Measurements from ENCODE around the gene CCT2.
"Not testable (repeated sequence)": the region's sequence is repeated elsewhere in the genome, so short reads cannot be mapped to it uniquely, and the experiment has no call there.

Gene CCT2

GRCh38 chr12:69602954-69603353 lies 17.7 kb downstream of the CCT2 start:
- DNase-seq (ENCODE audit: low read depth) = no peak
- TF ChIP-seq, protein P1, sequence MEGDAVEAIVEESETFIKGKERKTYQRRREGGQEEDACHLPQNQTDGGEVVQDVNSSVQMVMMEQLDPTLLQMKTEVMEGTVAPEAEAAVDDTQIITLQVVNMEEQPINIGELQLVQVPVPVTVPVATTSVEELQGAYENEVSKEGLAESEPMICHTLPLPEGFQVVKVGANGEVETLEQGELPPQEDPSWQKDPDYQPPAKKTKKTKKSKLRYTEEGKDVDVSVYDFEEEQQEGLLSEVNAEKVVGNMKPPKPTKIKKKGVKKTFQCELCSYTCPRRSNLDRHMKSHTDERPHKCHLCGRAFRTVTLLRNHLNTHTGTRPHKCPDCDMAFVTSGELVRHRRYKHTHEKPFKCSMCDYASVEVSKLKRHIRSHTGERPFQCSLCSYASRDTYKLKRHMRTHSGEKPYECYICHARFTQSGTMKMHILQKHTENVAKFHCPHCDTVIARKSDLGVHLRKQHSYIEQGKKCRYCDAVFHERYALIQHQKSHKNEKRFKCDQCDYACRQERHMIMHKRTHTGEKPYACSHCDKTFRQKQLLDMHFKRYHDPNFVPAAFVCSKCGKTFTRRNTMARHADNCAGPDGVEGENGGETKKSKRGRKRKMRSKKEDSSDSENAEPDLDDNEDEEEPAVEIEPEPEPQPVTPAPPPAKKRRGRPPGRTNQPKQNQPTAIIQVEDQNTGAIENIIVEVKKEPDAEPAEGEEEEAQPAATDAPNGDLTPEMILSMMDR (conservative IDR thresholded peaks at IDR 0.05; ENCODE audit: low read depth, low read length) = peak; percentile 20
- no peak overlapping the region for H3K4me3 ChIP-seq (ENCODE audit: low read depth, low read length)

- not testable (repeated sequence) for H3K4me3 ChIP-seq (ENCODE audit: low read depth, low read length); DNase-seq (ENCODE audit: low read depth)
Measured at GRCh38 chr12:69603556-69603955, 18.3 kb downstream of the CCT2 start.

DNA sequence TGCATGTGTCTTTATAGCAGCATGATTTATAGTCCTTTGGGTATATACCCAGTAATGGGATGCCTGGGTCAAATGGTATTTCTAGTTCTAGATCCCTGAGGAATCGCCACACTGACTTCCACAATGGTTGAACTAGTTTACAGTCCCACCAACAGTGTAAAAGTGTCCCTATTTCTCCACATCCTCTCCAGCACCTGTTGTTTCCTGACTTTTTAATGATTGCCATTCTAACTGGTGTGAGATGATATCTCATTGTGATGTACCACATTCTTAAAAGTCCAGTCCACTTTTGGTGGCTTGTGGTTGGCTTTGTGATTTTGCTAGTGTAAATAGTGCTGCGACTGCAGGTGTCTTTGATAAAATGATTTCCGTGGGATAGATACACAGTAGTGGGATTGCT lies 19.0 kb downstream of the CCT2 start:
- H3K4me3 ChIP-seq (ENCODE audit: low read depth, low read length) = not testable (repeated sequence)

GRCh38 chr12:69608114-69608513 lies 22.9 kb downstream of the CCT2 start:
- no peak overlapping the region for H3K4me3 ChIP-seq (ENCODE audit: low read depth, low read length)
- peak; percentile 23 for DNase-seq (ENCODE audit: low read depth)
- TF ChIP-seq, protein P1 (conservative IDR thresholded peaks at IDR 0.05; ENCODE audit: low read depth, low read length) = no peak

More for the DNA sequence above, 19.0 kb downstream of the CCT2 start:
- DNase-seq (ENCODE audit: low read depth) = not testable (repeated sequence)

DNA sequence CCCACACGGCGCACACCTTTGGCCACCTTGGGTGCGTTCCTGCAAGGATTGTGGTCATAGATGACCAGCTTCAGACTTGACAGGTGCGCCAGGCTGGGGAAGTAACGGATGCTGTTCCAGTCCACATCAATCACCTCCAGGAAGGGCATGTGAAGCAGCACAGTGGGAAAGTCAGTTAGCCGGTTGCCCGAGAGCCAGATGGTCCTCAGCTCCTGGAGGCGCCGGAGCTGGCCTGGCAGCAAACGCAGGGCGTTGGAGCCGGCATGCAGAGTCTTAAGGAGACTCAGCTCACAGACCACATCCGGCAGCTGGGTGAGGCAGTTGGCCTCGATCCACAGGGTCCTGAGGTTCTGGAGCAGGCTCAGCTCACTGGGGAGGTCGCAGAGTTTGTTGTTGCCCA lies 24.9 kb downstream of the CCT2 start:
- TF ChIP-seq, protein P1 (conservative IDR thresholded peaks at IDR 0.05; ENCODE audit: low read depth, low read length) = no peak
- no peak for DNase-seq (ENCODE audit: low read depth)
- no peak overlapping the region for H3K4me3 ChIP-seq (ENCODE audit: low read depth, low read length)

DNA sequence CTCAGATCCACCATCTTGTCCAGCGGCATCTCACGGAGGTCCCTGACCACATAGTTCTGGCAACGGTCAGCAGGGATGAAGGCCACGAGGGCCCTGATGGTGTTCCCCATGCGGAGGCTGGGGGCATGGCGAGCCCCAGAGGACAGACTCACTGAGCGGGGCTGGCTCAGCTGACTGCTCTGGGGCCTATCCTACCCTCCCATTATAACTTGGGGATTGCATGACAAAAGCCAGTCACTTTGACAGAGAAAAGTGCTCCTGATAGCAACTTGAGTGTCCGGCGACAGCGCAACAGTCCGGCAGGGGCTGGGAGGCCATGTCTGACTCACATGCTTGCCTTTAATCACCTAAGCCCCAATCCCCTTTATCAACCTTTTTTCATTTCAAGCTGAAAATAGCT lies 25.5 kb downstream of the CCT2 start, which contains the start of gene LRRC10:
TSS of gene LRRC10 (minus strand) at position 179 of the 400 bp plus-strand sequence. CDS start at position 110, 69 bp downstream.
- no peak within 1 kb of the TSS for H3K4me3 ChIP-seq (ENCODE audit: low read depth, low read length)
- TF ChIP-seq, protein P1 (conservative IDR thresholded peaks at IDR 0.05; ENCODE audit: low read depth, low read length) = no peak
- DNase-seq (ENCODE audit: low read depth) = no peak

DNA sequence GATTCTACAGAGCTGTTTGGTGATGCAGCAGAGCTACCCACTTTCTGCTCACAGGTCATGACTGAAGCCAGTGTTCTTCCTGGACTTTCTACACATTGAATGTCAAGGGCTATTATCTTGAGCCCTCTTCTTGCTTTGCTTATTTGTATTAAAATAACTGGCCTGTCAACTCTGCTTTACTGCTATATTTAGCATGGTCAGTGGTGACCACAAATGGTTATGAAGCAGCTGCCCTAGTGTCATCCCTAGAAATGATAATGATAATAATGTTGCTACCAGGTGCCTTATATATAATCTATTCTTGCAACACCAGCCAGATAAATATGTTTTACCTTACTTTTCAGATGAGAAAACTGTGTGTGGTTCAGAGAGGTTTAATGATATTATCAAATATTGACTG lies 28.1 kb downstream of the CCT2 start:
- TF ChIP-seq, protein P1 (conservative IDR thresholded peaks at IDR 0.05; ENCODE audit: low read depth, low read length) = no peak
- H3K4me3 ChIP-seq (ENCODE audit: low read depth, low read length) = no peak overlapping the region
- DNase-seq (ENCODE audit: low read depth) = no peak

DNA sequence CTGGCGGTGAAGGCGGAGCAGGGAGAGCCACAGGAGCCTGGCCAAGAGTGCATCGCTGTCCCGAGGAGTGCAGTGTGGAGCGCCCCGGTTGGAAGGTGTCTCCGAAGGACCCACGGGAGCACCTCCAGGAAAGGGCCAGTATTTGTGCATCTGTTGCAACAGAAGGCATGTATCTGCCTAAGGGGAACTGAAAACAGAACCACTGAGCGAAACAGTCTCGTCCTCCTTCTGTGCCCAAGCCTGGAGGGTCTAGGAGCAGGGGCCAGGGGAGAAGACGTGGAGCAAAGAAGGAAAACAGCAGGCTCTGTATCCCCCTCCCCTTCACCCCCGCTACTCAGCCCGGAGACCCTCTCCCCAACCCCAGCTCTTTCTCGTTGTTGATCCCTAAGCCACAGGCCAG lies 30.8 kb downstream of the CCT2 start:
- TF ChIP-seq, protein P1 (conservative IDR thresholded peaks at IDR 0.05; ENCODE audit: low read depth, low read length) = no peak
- DNase-seq (ENCODE audit: low read depth) = no peak
- H3K4me3 ChIP-seq (ENCODE audit: low read depth, low read length) = no peak overlapping the region

Measured in choroid plexus epithelial cell (primary cell).